NCI-H1436 treated with DMSO at 0.1 percent for 48 hours (cell line): Measurements from ENCODE around the gene TUBA1C.
"Not testable (repeated sequence)": the region's sequence is repeated elsewhere in the genome, so short reads cannot be mapped to it uniquely, and the experiment has no call there.

Experiments
- DNase-seq: peaks from one replicate; lab custom pipeline; 2025; lab: John Stamatoyannopoulos, UW

The TUBA1C gene

GRCh38 chr12:49255857-49256637, 8.8 kb upstream of the TUBA1C start:
- no peak for DNase-seq

GRCh38 chr12:49257508-49258184, 7.2 kb upstream of the TUBA1C start:
- DNase-seq: not testable (repeated sequence)

DNA sequence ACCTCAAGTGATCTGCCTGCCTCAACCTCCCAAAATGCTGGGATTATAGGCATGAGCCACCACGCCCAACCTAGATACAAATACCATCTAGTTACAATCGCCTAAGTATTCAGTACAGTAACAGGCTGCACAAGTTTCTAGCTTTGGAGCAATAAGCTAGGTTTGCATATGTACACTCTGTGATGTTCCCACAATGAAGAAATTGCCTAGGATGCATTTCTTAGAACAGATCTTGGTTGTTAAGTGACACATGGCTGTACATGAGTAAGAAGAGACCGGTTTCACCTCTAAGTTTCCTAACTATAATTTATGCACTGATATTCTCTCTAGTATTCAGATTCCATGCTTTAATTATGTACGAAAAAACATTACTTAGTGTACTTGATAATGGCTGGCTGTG, 5.4 kb upstream of the TUBA1C start:
- no peak for DNase-seq

DNA sequence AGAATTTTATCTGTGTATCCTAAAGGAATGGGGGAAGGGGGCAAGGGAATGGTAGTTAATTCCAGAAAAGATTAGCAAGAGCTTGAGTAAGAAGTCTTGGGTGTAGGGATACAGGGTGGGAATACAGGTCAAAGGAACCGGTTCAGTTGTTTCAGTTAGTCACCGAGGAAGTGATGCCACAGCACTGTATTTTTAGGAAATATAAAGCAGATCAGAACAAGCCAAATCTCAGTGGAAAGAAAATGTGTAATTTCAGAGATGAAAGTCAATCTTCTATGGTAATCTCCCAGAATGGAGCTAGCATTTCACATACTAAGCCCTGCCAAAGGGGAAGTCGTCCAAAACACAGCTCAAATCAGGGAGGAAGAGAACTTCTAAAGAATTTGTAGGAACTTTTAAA, 4.7 kb upstream of the TUBA1C start:
- DNase-seq: no peak

DNA sequence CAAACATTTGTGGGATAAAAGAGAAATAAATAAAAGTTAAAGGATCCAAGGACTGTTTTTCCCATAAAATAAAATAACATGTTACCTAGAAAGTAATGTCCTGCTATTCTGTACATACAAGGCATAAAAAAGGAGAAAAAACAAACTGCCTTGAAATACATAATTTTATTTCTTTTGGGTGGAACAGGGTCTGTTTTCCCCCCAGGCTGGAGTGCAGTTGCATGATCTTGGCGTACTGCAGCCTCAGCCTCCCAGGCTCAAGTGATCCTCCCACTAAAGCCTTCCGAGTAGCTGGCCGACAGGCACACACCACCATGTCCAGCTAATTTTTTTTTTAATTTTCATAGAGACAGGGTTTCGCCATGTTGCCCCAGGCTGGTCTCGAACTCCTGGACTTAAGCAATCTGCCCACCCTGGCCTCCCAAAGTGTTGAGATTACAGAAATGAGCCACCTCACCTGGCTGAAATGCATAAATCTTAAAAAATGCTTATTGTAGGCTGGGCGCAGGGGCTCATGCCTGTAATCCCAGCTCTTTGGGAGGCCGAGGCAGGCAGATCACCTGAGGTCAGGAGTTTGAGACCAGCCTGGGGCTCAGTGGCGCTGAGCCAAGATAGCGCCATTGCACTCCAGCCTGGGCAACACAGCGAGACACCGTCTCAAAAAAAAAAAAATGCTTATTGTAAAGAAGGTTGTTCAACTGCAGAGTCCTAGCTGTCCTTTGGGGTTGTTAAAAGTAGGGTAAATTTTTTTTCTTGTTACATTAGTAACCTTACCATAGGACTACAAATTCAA, 4.1 kb upstream of the TUBA1C start:
- DNase-seq: no peak

DNA sequence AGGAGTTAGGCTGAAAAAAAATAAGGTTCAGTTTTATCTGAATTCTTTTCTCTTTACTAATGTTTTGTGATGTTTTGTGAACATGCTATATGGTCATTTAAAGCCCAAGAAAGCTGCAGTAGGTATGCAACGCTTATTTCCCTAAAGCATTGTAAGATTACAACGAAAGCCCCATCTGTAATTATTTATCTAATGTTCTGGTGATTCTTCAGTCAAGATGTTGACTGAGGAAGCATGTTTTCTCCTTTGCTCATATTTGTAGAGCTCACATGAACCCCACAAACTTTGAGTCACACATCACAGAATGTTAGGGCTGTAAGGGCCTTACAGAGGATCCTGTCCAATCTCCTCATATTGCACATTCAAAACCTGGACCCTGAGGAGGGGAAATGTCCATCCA, 3.2 kb upstream of the TUBA1C start:
- no peak for DNase-seq

GRCh38 chr12:49263400-49263763, 1.5 kb upstream of the TUBA1C start:
- no peak for DNase-seq

GRCh38 chr12:49264466-49264872, 413 bp upstream of the TUBA1C start:
- no peak for DNase-seq

DNA sequence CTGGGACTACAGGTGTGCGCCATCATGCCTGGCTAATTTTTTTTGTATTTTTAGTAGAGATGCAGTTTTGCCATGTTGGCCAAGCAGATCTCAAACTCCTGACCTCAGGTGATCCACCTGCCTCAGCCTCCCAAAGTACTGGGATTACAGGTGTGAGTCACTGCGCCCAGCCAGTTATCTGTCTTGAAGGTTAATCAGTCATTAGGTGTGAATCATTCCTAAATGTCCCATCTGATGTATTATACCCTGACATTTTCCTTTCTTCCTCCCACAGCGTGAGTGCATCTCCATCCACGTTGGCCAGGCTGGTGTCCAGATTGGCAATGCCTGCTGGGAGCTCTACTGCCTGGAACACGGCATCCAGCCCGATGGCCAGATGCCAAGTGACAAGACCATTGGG, 4.3 kb downstream of the TUBA1C start:
- DNase-seq: not testable (repeated sequence)

- no peak for DNase-seq
Measured at GRCh38 chr12:49272790-49273725, 8.2 kb downstream of the TUBA1C start.

DNA sequence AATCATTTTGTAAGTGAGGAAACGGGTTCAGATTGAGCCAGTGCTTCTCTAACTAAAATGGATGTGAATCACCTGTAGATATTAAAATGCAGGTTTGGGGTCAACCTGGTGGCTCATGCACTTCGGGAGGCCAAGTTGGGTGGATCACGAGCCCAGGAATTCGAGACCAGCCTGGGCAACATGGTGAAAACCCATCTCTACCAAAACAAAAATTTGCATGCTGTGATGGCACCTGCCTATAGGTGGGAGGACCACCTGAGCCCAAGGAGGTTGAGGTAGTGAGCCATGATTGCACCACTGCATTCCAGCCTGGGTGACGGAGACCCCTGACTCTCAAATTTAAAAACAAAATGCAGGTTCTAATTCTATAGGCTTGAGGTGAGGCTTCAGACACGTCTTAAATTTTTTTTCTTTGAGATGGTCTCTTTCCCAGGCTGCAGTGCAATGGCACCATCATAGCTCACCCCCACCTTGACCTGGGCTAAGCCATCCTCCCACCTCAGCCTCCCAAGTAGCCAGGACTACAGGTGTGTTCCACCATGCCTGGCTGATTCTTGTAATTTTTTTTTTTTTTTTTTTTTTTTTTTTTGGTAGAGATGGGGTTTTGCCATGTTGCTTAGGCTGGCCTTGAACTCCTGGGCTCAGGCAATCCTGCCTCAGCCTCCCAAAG, 9.0 kb downstream of the TUBA1C start:
- DNase-seq: no peak

GRCh38 chr12:49274396-49275069, 9.7 kb downstream of the TUBA1C start:
- no peak for DNase-seq

DNA sequence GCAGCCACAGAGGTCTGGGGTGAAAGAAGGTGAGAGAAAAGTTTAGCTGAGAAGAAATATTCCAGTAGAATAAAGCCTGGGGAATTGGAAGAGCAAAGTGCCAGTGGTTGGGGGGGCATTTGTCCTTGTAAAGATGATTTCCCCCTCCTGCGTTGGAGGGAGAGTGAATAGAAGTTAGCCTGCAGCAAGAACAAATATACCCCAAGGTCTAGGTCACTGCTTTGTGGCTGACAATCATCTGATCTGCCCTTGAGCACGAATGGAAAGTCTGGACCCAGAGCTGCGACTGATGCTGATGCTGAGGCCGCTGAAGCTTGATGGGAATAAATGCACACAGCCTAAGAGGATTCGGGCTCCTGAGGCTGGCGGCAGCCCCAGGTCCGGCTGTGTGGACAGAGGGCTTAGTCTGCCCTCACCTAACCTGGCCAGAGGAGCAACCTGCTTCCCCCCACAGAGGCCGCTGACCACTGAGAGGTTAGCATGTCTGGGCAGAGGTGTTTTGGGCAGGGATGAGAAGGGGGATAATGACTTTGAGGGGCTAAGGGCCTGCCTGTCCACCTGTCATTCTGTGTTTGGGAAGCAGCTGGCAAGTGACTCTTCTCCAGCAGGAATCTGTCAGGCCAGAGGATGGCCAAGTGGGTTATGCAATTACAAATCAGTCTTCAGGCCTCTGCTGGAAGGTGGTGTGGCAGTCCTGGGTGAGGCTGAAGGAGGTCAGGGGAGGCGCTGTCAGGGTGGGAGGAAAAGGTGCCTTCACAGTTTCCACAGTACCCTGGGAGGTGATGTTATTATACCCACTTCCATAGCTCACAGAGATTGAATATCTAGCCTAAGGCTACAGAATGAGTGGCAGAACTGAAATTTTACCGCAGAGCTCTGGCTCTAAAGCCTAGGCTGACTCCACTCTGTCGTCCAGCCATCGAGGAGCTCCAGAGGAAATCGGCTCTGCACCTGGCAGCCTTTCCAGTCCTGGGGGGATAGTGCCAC, 11.7 kb downstream of the TUBA1C start:
- DNase-seq: no peak

GRCh38 chr12:49277466-49277865, 12.6 kb downstream of the TUBA1C start:
- DNase-seq: no peak

- DNase-seq: no peak
Measured at GRCh38 chr12:49279706-49280159, 14.9 kb downstream of the TUBA1C start.

- not testable (repeated sequence) for DNase-seq
Measured at GRCh38 chr12:49280545-49280944, 15.7 kb downstream of the TUBA1C start.

GRCh38 chr12:49282302-49282701, 17.4 kb downstream of the TUBA1C start:
- no peak for DNase-seq

DNA sequence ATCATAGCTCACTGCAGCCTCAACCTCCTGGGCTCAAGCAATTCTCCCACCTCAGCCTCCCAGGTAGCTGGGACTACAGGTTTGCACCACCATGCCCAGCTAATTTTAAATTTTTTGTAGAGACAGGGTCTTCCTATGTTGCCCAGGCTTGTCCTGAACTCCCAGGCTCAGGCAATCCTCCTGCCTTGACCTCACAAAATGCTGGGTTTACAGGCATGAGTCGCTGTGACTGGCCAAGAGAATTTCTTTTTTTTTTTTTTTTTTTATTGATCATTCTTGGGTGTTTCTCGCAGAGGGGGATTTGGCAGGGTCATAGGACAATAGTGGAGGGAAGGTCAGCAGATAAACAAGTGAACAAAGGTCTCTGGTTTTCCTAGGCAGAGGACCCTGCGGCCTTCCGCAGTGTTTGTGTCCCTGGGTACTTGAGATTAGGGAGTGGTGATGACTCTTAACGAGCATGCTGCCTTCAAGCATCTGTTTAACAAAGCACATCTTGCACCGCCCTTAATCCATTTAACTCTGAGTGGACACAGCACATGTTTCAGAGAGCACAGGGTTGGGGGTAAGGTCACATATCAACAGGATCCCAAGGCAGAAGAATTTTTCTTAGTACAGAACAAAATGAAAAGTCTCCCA, 18.0 kb downstream of the TUBA1C start:
- DNase-seq: not testable (repeated sequence)
